ENCODE results near the gene TNS3.

TNS3 gene

GRCh38 chr7:47335557-47336471 is 246.1 kb downstream of the TNS3 start:
- DNase-seq, result no peak

- no peak for DNase-seq
These were observed 246.8 kb downstream of the TNS3 start for GRCh38 chr7:47335071-47335470.

- DNase-seq, result no peak
These were observed 248.0 kb downstream of the TNS3 start for GRCh38 chr7:47333959-47334358.

GRCh38 chr7:47333554-47333887 is 248.4 kb downstream of the TNS3 start:
- DNase-seq, result no peak

GRCh38 chr7:47332681-47333553 is 249.0 kb downstream of the TNS3 start:
- no peak for DNase-seq

- DNase-seq, result no peak
These were observed 249.7 kb downstream of the TNS3 start for GRCh38 chr7:47332213-47332612.

- no peak for DNase-seq
These were observed 250.7 kb downstream of the TNS3 start for GRCh38 chr7:47331179-47331565.

- no peak for DNase-seq
These were observed 251.2 kb downstream of the TNS3 start for GRCh38 chr7:47330561-47331178.

GRCh38 chr7:47330026-47330425 is 251.9 kb downstream of the TNS3 start:
- DNase-seq, result no peak

- no peak for DNase-seq
These were observed 252.5 kb downstream of the TNS3 start for GRCh38 chr7:47329320-47329926.

- DNase-seq, result no peak
These were observed 253.3 kb downstream of the TNS3 start for GRCh38 chr7:47328392-47329319.

- no peak for DNase-seq
These were observed 254.1 kb downstream of the TNS3 start for GRCh38 chr7:47327698-47328391.

GRCh38 chr7:47327346-47327697 is 254.6 kb downstream of the TNS3 start:
- no peak for DNase-seq

- DNase-seq, result no peak
These were observed 255.1 kb downstream of the TNS3 start for GRCh38 chr7:47326808-47327207.

- no peak for DNase-seq
These were observed 255.7 kb downstream of the TNS3 start for GRCh38 chr7:47326220-47326619.

- no peak for DNase-seq
These were observed 256.6 kb downstream of the TNS3 start for GRCh38 chr7:47325337-47325736.

GRCh38 chr7:47323904-47324303 is 258.0 kb downstream of the TNS3 start:
- no peak for DNase-seq

GRCh38 chr7:47322731-47323130 is 259.2 kb downstream of the TNS3 start:
- no peak for DNase-seq

GRCh38 chr7:47320296-47320695 is 261.6 kb downstream of the TNS3 start:
- DNase-seq, result no peak

GRCh38 chr7:47318395-47319182 is 263.3 kb downstream of the TNS3 start:
- no peak for DNase-seq

- no peak for DNase-seq
These were observed 264.4 kb downstream of the TNS3 start for GRCh38 chr7:47317487-47317886.
